Endometrial microvascular endothelial cells (primary cell): ENCODE data around the gene ZC3H12C. TPM values are rescaled to one million over a fixed set of nuclear protein-coding genes. Genes with fewer than 3 reads are reported as not detected.

Source experiments
- in situ Hi-C: cut with HindIII; loops from 2 replicates; pipeline ENCODE4 v1.10.0; 2017; ENCODE audit warnings: low sequenced_read_pairs, low pct_unique_long_range_greater_than_20kb; ENCODE audit errors: inconsistent ontology term
- total RNA-seq: library from RNA; depleted of rRNA; stranded (reverse); fragments of >200 nt; gene quantifications from one replicate; pipeline ENCODE4 v1.2.3, GENCODE V29; 2015; ENCODE audit errors: inconsistent ontology term

Gene ZC3H12C
- total RNA-seq, 1 donor from 2014 or later, result 8.2 TPM

DNA sequence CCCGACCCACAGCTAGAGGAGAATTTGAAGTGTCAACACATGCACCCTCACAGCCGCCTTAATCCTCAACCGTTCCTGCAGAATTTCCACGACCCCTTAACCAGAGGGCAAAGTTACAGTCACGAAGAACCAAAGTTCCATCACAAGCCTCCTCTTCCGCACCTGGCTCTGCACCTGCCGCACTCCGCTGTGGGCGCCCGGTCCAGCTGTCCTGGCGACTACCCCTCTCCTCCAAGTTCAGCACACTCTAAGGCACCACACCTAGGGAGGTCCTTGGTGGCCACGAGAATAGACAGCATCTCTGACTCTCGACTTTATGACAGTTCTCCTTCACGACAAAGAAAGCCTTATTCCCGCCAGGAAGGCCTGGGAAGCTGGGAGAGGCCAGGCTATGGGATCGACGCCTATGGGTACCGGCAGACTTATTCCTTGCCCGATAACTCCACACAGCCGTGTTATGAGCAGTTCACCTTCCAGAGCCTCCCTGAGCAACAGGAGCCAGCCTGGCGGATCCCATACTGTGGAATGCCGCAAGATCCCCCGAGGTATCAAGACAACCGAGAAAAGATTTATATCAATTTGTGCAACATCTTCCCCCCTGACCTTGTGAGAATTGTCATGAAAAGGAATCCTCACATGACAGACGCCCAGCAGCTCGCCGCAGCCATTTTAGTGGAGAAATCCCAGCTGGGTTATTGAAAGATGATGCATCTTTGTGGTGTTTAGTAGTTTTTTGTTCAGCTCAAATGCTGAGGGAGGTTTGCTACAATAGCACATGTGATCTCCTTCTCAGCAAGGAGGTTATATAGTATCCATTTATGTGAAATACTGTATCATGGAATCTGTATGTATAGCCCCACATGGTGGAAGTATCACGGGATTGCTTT lies 72.1 kb downstream of the ZC3H12C start:
- in situ Hi-C loops, result no loop called here

GRCh38 chr11:110168033-110168803 lies 75.0 kb downstream of the ZC3H12C start:
- in situ Hi-C loops, result no loop called here

GRCh38 chr11:110169738-110170137 lies 76.5 kb downstream of the ZC3H12C start:
- in situ Hi-C loops, result no loop called here

DNA sequence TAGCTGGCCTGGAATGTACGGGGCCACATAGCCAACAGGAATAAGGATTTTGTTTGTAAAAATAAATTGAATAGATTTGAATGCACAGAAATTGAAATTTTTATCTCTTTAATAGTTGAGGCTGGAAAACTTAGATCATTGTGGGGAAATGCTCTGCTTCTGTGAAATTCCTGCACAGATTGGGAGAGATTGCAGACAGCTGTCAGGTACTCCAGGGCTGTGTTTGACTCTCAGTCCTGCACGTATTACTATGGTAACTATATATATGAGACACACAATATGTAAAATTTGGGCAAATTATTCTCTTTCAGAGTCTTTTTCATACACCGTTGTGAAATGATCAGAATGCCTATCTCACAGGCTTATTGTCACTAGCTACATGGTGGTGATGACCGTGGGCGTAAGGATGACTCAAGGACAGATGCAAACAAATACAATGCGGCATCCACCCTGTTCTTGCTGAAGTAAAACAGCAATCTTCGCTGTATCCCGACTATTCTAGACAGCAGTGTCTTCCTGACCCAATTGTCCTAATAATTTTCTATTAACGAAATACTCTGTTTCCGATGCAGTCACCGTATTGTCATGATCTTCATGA lies 79.4 kb downstream of the ZC3H12C start:
- in situ Hi-C loops, result no loop called here

- in situ Hi-C loops, result no loop called here
These were observed 80.8 kb downstream of the ZC3H12C start for GRCh38 chr11:110173811-110174644.

- in situ Hi-C loops, result no loop called here
These were observed 81.6 kb downstream of the ZC3H12C start for GRCh38 chr11:110174645-110175310.

- in situ Hi-C loops, result no loop called here
These were observed 83.3 kb downstream of the ZC3H12C start for GRCh38 chr11:110176366-110177085.

GRCh38 chr11:110177086-110177456 lies 83.9 kb downstream of the ZC3H12C start:
- in situ Hi-C loops, result no loop called here

DNA sequence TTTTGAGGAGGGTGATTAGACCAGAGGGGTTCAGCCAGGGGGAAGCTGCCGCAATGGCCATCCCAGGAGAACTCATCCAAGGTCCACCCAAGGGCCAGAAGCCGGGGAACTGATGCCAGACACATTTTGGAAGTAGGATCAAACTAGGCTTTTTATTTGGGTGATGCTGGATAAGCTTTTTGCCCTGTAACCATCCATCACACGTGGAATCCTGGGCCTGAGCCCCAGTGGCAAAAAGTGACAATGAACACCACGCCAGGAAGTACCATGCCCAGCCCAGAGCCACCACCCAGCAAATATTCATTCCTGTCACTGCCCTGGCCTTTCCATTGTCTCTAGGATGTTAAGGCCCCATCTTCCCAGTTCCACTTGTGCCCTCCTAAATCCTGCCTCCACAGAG lies 85.9 kb downstream of the ZC3H12C start:
- in situ Hi-C loops, result no loop called here

- in situ Hi-C loops, result no loop called here
These were observed 89.7 kb downstream of the ZC3H12C start for GRCh38 chr11:110182886-110183285.

- in situ Hi-C loops, result no loop called here
These were observed 91.3 kb downstream of the ZC3H12C start for GRCh38 chr11:110184456-110184855.

- in situ Hi-C loops, result no loop called here
These were observed 92.0 kb downstream of the ZC3H12C start for GRCh38 chr11:110185121-110185591.

- in situ Hi-C loops, result no loop called here
These were observed 92.4 kb downstream of the ZC3H12C start for GRCh38 chr11:110185599-110185998.

DNA sequence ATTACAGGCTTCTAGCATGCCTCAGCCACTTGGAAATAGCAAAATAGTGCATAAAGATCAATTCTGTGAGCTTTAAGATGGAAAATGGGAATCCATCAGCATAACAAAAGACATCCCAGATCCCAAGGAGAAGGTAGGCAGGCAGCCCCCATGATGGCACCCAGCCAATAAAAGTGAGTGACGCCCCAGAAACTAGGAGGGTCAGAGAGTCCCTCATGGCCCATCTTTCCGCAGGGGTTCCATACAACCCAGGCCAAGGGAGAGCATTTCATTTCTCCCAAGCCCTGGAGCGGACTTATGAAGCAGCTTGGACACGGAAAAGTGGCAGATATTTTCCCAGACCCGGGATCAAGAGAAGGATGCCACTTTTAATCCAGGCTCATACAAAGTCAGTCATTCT lies 93.3 kb downstream of the ZC3H12C start:
- in situ Hi-C loops, result no loop called here

DNA sequence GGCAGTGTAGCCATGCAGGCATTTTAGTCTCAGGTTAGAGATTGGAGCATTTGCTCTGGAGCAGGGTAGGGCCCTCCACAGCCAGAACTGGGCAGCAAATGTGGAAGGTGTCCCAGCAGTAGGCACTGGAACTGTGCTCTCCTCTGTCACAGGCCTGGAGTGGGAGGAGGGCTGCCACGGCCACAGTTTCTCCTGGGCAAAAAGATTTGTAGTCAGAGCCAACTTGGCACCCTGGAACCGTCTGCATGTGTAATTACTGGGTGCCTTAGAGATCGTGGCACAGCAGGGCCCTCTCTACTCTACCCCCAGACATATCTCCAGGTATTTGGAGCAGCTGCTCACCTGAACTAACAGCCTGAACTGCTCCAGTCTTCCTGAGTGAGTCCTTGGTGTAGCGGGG lies 93.7 kb downstream of the ZC3H12C start:
- in situ Hi-C loops, result no loop called here

- in situ Hi-C loops, result no loop called here
These were observed 94.5 kb downstream of the ZC3H12C start for GRCh38 chr11:110187731-110188130.

DNA sequence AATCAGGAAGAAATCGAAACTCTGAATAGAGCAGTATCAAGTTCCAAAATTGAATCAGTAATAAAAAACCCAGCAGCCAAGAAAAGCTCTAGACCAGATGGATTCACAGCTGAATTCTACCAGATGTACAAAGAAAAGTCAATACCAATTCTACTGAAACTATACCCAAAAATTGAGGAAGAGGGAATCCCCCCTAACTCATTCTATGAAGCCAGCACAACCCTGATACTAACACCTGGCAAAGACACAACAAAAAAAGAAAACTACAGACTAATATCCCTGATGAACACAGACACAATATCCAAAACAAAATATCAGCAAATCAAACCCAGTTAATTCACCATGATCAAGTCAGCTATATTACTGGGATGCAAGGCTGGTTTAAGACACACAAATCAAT lies 97.7 kb downstream of the ZC3H12C start:
- in situ Hi-C loops, result no loop called here
